Measurements from ENCODE around the gene ZNF385C.
"Not testable (repeated sequence)": the region's sequence is repeated elsewhere in the genome, so short reads cannot be mapped to it uniquely, and the experiment has no call there.

ZNF385C gene

GRCh38 chr17:42019509-42020404, 78.5 kb downstream of the ZNF385C start, which contains the start of gene NKIRAS2:
NKIRAS2 (plus strand) TSS chr17:42020090; CDS start chr17:42021578, 1,488 bp downstream.
- peak; percentile 91 for DNase-seq (ENCODE audit: low read depth)

GRCh38 chr17:42018988-42019387, 79.3 kb downstream of the ZNF385C start:
- DNase-seq (ENCODE audit: low read depth) = no peak

- DNase-seq (ENCODE audit: low read depth) = no peak
These were observed 79.9 kb downstream of the ZNF385C start for GRCh38 chr17:42018339-42018738.

GRCh38 chr17:42017866-42018200, 80.4 kb downstream of the ZNF385C start:
- DNase-seq (ENCODE audit: low read depth) = peak; percentile 15

GRCh38 chr17:42016941-42017865, 81.1 kb downstream of the ZNF385C start, which contains the start of gene DNAJC7:
DNAJC7 (minus strand) TSS chr17:42017439; CDS start chr17:42017416, 23 bp downstream.
- peak; percentile 85 for DNase-seq (ENCODE audit: low read depth)

- no peak for DNase-seq (ENCODE audit: low read depth)
These were observed 81.9 kb downstream of the ZNF385C start for GRCh38 chr17:42016411-42016831.

GRCh38 chr17:42013740-42014139, 84.5 kb downstream of the ZNF385C start:
- not testable (repeated sequence) for DNase-seq (ENCODE audit: low read depth)

GRCh38 chr17:42012363-42012762, 85.9 kb downstream of the ZNF385C start:
- not testable (repeated sequence) for DNase-seq (ENCODE audit: low read depth)

- no peak for DNase-seq (ENCODE audit: low read depth)
These were observed 87.3 kb downstream of the ZNF385C start for GRCh38 chr17:42010898-42011516.

- DNase-seq (ENCODE audit: low read depth) = not testable (repeated sequence)
These were observed 88.0 kb downstream of the ZNF385C start for GRCh38 chr17:42010266-42010680.

- DNase-seq (ENCODE audit: low read depth) = no peak
These were observed 89.1 kb downstream of the ZNF385C start for GRCh38 chr17:42009170-42009569.

- no peak for DNase-seq (ENCODE audit: low read depth)
These were observed 93.1 kb downstream of the ZNF385C start for GRCh38 chr17:42005166-42005565.

- no peak for DNase-seq (ENCODE audit: low read depth)
These were observed 95.4 kb downstream of the ZNF385C start for GRCh38 chr17:42002792-42003301.

GRCh38 chr17:42002175-42002791, 96.0 kb downstream of the ZNF385C start:
- DNase-seq (ENCODE audit: low read depth) = no peak

- no peak for DNase-seq (ENCODE audit: low read depth)
These were observed 96.5 kb downstream of the ZNF385C start for GRCh38 chr17:42001729-42002128.

GRCh38 chr17:42000413-42001133, 97.7 kb downstream of the ZNF385C start:
- DNase-seq (ENCODE audit: low read depth) = no peak

GRCh38 chr17:41998497-41998896, 99.8 kb downstream of the ZNF385C start:
- no peak for DNase-seq (ENCODE audit: low read depth)

- no peak for DNase-seq (ENCODE audit: low read depth)
These were observed 101.5 kb downstream of the ZNF385C start for GRCh38 chr17:41996855-41997164.

GRCh38 chr17:41992576-41992975, 105.7 kb downstream of the ZNF385C start:
- no peak for DNase-seq (ENCODE audit: low read depth)

- DNase-seq (ENCODE audit: low read depth) = no peak
These were observed 108.4 kb downstream of the ZNF385C start for GRCh38 chr17:41989702-41990419.

Measured in activated T-cell treated with anti-CD3 and anti-CD28 coated beads for 24 hours (primary cell).